A549 (cell line): ENCODE data around the gene DPYD. TPM values are rescaled to one million over a fixed set of nuclear protein-coding genes. Genes with fewer than 3 reads are reported as not detected.
A peak's percentile ranks its signal among the peaks of the same experiment; 100 is the strongest.

Experiments used
- ATAC-seq, 2 experiments: fragments of 200-7000 bp in 1 of 2; fragments of >200 bp in 1 of 2; cut with Nextera tagmentation in 1 of 2; cut with Tn5 transposase in 1 of 2; 3 replicates each; pipeline versions ENCODE4 v1.8.0 to v1.9.1; 2018 to 2020; ENCODE audit warnings: mild to moderate bottlenecking in 1 of 2, moderate library complexity in 1 of 2
- CTCF ChIA-PET: fragments of 300-600 bp; sonication (Branson Sonifier 250); formaldehyde crosslinking; extraction: SDS; loops from one replicate; lab custom pipeline; 2021; ENCODE audit warnings: antibody characterized with exemption, inconsistent platforms; lab: Yijun Ruan, JAX
- POLR2A ChIA-PET: fragments of 350-600 bp; formaldehyde crosslinking; extraction: SDS; loops from one replicate; lab custom pipeline; 2021; ENCODE audit warnings: antibody characterized with exemption, inconsistent platforms; lab: Yijun Ruan, JAX
- DNase-seq, 2 experiments: peaks; one replicate each; pipeline versions ENCODE4 v3.0.0 to v3.0.0-alpha.2; 2011 to 2016; ENCODE audit warnings: low read depth in 1 of 2, low spot score in 1 of 2
- FAIRE-seq: peaks from 2 replicates; lab custom pipeline; 2011; peaks lifted over from hg19 to GRCh38; lab: Jason Lieb, UNC
- H3K27ac ChIP-seq, 2 experiments: fragments of >200 bp; sonication (Bioruptor Twin); formaldehyde crosslinking; 3 replicates each; pipeline ENCODE4 v1.5.1; 2016 to 2017
- H3K4me1 ChIP-seq: fragments of >200 bp; sonication (Bioruptor Twin); formaldehyde crosslinking; 3 replicates; pipeline ENCODE4 v1.6.1; 2016
- H3K4me2 ChIP-seq: fragments of >200 bp; sonication (Bioruptor Twin); formaldehyde crosslinking; 3 replicates; pipeline ENCODE4 v1.6.1; 2016
- H3K4me3 ChIP-seq: fragments of >200 bp; sonication (Bioruptor Twin); formaldehyde crosslinking; 3 replicates; pipeline ENCODE4 v1.5.1; 2016
- H3K9me3 ChIP-seq: fragments of >200 bp; sonication (Bioruptor Twin); formaldehyde crosslinking; 3 replicates; pipeline ENCODE4 v1.6.1; 2016
- ATOH8 ChIP-seq: fragments of 250-450 bp; sonication (Bioruptor Pico); IDR thresholded peaks from 2 replicates; pipeline ENCODE4 v1.5.0; 2020; ENCODE audit warnings: low read depth, mild to moderate bottlenecking, moderate library complexity
- CEBPB ChIP-seq, 2 experiments: fragments of >200 bp in 1 of 2; sonication (Bioruptor Twin) in 1 of 2; formaldehyde crosslinking in 1 of 2; IDR thresholded peaks; 2 replicates each; pipeline ENCODE4 v1.6.1; 2012 to 2016
- CHD4 ChIP-seq: fragments of 200-600 bp; sonication (generic); IDR thresholded peaks from 2 replicates; pipeline ENCODE4 v1.6.1; 2016; ENCODE audit warnings: antibody characterized with exemption, mild to moderate bottlenecking, borderline replicate concordance
- EHF ChIP-seq: fragments of 250-450 bp; sonication (Bioruptor Pico); IDR thresholded peaks from 2 replicates; pipeline ENCODE4 v1.5.0; 2020; ENCODE audit warnings: mild to moderate bottlenecking
- EHMT2 ChIP-seq: fragments of 200-600 bp; sonication (generic); IDR thresholded peaks from 2 replicates; pipeline ENCODE4 v1.6.1; 2016; ENCODE audit warnings: antibody characterized with exemption, low read depth, mild to moderate bottlenecking, moderate library complexity
- ELK1 ChIP-seq: fragments of 150-350 bp; IDR thresholded peaks from 2 replicates; pipeline ENCODE4 v1.6.1; 2014; ENCODE audit warnings: low read depth, mild to moderate bottlenecking, low read length
- EP300 ChIP-seq, 2 experiments: fragments of >200 bp; sonication (Bioruptor Twin); formaldehyde crosslinking; IDR thresholded peaks; 2 replicates in 1 of 2; 3 replicates in 1 of 2; pipeline ENCODE4 v1.6.1; 2016 to 2017
- ESRRA ChIP-seq: fragments of 150-350 bp; IDR thresholded peaks from 2 replicates; pipeline ENCODE4 v1.6.1; 2014; ENCODE audit warnings: mild to moderate bottlenecking, low read length, borderline replicate concordance
- FOSL2 ChIP-seq, 2 experiments: fragments of 450-650 bp in 1 of 2; fragments of >200 bp in 1 of 2; sonication (Bioruptor Twin) in 1 of 2; formaldehyde crosslinking; IDR thresholded peaks; 2 replicates each; pipeline versions ENCODE4 v1.5.0 to v1.6.1; 2016 to 2020; ENCODE audit warnings: mild to moderate bottlenecking in 1 of 2, moderate library complexity in 1 of 2
- FOXS1 ChIP-seq: fragments of 250-450 bp; sonication (Bioruptor Pico); IDR thresholded peaks from 2 replicates; pipeline ENCODE4 v1.5.0; 2020; ENCODE audit warnings: mild to moderate bottlenecking, moderate library complexity
- HES2 ChIP-seq: fragments of >200 bp; sonication (Bioruptor Twin); formaldehyde crosslinking; IDR thresholded peaks from 2 replicates; pipeline ENCODE4 v1.6.1; 2016
- HEYL ChIP-seq: fragments of 250-450 bp; sonication (Bioruptor Pico); IDR thresholded peaks from 2 replicates; pipeline ENCODE4 v1.8.0; 2021; ENCODE audit warnings: mild to moderate bottlenecking, moderate library complexity
- HOXB13 ChIP-seq: fragments of 250-450 bp; sonication (Bioruptor Pico); IDR thresholded peaks from 2 replicates; pipeline ENCODE4 v1.5.0; 2020; ENCODE audit warnings: low read depth, mild to moderate bottlenecking, moderate library complexity
- HOXB5 ChIP-seq: fragments of 250-450 bp; sonication (Bioruptor Pico); IDR thresholded peaks from 2 replicates; pipeline ENCODE4 v1.5.0; 2020; ENCODE audit warnings: mild to moderate bottlenecking, moderate library complexity
- JUN ChIP-seq, 2 experiments: fragments of >200 bp; sonication (Bioruptor Twin); formaldehyde crosslinking; IDR thresholded peaks; 2 replicates in 1 of 2; 3 replicates in 1 of 2; pipeline ENCODE4 v1.6.1; 2016 to 2017
- JUNB ChIP-seq: fragments of >200 bp; sonication (Bioruptor Twin); formaldehyde crosslinking; IDR thresholded peaks from 2 replicates; pipeline ENCODE4 v1.6.1; 2016
- KDM1A ChIP-seq: fragments of 200-600 bp; sonication (generic); IDR thresholded peaks from 2 replicates; pipeline ENCODE4 v1.6.1; 2016; ENCODE audit warnings: low read depth, mild to moderate bottlenecking
- KDM5A ChIP-seq: fragments of 200-600 bp; sonication (generic); IDR thresholded peaks from 2 replicates; pipeline ENCODE4 v1.6.1; 2016; ENCODE audit warnings: antibody characterized with exemption, mild to moderate bottlenecking
- MAX ChIP-seq: IDR thresholded peaks from 2 replicates; pipeline ENCODE4 v1.6.1; 2012
- MYC ChIP-seq: IDR thresholded peaks from 2 replicates; pipeline ENCODE4 v1.6.1; 2012; ENCODE audit warnings: mild to moderate bottlenecking, inconsistent platforms, low read length, improper control_type of control experiment, borderline replicate concordance
- NFE2L2 ChIP-seq: fragments of 150-350 bp; conservative IDR thresholded peaks from 2 replicates; pipeline ENCODE4 v1.6.1; 2014; ENCODE audit warnings: low read length
- POLR2A ChIP-seq: IDR thresholded peaks from 2 replicates; pipeline ENCODE4 v1.6.1; 2012; ENCODE audit warnings: mild to moderate bottlenecking, low read length
- POLR2AphosphoS2 ChIP-seq: conservative IDR thresholded peaks from 2 replicates; pipeline ENCODE4 v1.6.1; 2012; ENCODE audit warnings: low read length, improper control_type of control experiment, inconsistent platforms
- RAD21 ChIP-seq, 2 experiments: fragments of >200 bp in 1 of 2; sonication (Bioruptor Twin) in 1 of 2; formaldehyde crosslinking in 1 of 2; IDR thresholded peaks in 1 of 2; conservative IDR thresholded peaks in 1 of 2; 2 replicates in 1 of 2; 3 replicates in 1 of 2; pipeline ENCODE4 v1.6.1; 2012 to 2018; ENCODE audit warnings: inconsistent platforms in 1 of 2
- RARB ChIP-seq: fragments of 250-450 bp; sonication (Bioruptor Pico); IDR thresholded peaks from 2 replicates; pipeline ENCODE4 v1.8.0; 2021; ENCODE audit warnings: mild to moderate bottlenecking, moderate library complexity
- REST ChIP-seq: fragments of 200-600 bp; sonication (generic); IDR thresholded peaks from 2 replicates; pipeline ENCODE4 v1.6.1; 2016; ENCODE audit warnings: antibody characterized with exemption, mild to moderate bottlenecking, moderate library complexity
- RFX5 ChIP-seq: fragments of 450-650 bp; IDR thresholded peaks from 2 replicates; pipeline ENCODE4 v1.7.1; 2014; ENCODE audit warnings: antibody characterized with exemption, mild to moderate bottlenecking, moderate library complexity
- SREBF2 ChIP-seq: fragments of 450-650 bp; IDR thresholded peaks from 2 replicates; pipeline ENCODE4 v1.6.1; 2014; ENCODE audit warnings: mild to moderate bottlenecking, moderate library complexity
- TFCP2L1 ChIP-seq: fragments of 250-450 bp; sonication (Bioruptor Pico); IDR thresholded peaks from 2 replicates; pipeline ENCODE4 v1.5.0; 2021; ENCODE audit warnings: mild to moderate bottlenecking
- ZC3H11A ChIP-seq: fragments of 450-650 bp; IDR thresholded peaks from 2 replicates; pipeline ENCODE4 v1.6.1; 2014; ENCODE audit warnings: antibody characterized with exemption, mild to moderate bottlenecking
- WGBS: methylation state at CpG from one replicate; pipeline ENCODE4 v1.1.6; 2017; ENCODE audit errors: missing lambda C conversion rate; 5-methylcytosine and 5-hydroxymethylcytosine counted together
- polyA plus RNA-seq, 4 experiments: library from polyadenylated mRNA; depleted of rRNA in 3 of 4; stranded (reverse); fragments of >200 nt; fragmentation: RNase III in 1 of 4; extraction: RNeasy Plus Mini Kit Qiagen cat#74134 plus additional on column Dnase treatment in 1 of 4; gene quantifications; 2 replicates in 3 of 4; 3 replicates in 1 of 4; pipeline ENCODE4 v1.2.3, GENCODE V29; 2011 to 2017

Gene DPYD
- polyA plus RNA-seq, 2 of the 4 experiments (the other 2 are of a cell fraction), result 5.9 to 7.5 TPM

- no peak for DNase-seq
- no peak for TF ChIP-seq JUN (IDR thresholded peaks at IDR 0.05)
- no peak for TF ChIP-seq CHD4
- TF ChIP-seq CEBPB (IDR thresholded peaks at IDR 0.05), result no peak
- TF ChIP-seq HEYL (CRISPR knock-in tag), result no peak
- TF ChIP-seq KDM5A, result no peak
- TF ChIP-seq POLR2A, result no peak
- no peak for TF ChIP-seq ZC3H11A
- TF ChIP-seq ATOH8 (CRISPR knock-in tag), result no peak
- no peak for TF ChIP-seq ELK1
- no peak for TF ChIP-seq RFX5
- no peak for TF ChIP-seq NFE2L2
- TF ChIP-seq EHMT2, result no peak
- no peak for TF ChIP-seq RAD21 (conservative IDR thresholded peaks at IDR 0.05 in 1 of 2, IDR thresholded peaks at IDR 0.05 in 1 of 2)
- TF ChIP-seq MAX, result no peak
- no peak for TF ChIP-seq HOXB5 (CRISPR knock-in tag)
- no peak for TF ChIP-seq RARB
- no peak for TF ChIP-seq JUNB
- Histone ChIP-seq H3K4me2 (peak overlapping the region; percentile 46), H3K9me3 (no peaks in the 10 kb centered on the region), H3K4me3 (no peak overlapping the region), H3K4me1 (peaks cover 8% of the 10 kb centered on the region), H3K27ac (no peak overlapping the region)
- no peak for FAIRE-seq
- POLR2A ChIA-PET, result no interaction called here
- no peak for ATAC-seq
- CTCF ChIA-PET, result no interaction called here
- WGBS, result 18% methylated on average over 2 of the region's 2 CpGs
Measured at GRCh38 chr1:97350662-97351061, 570.2 kb downstream of the DPYD start.

- H3K4me1 ChIP-seq, result peaks cover 8% of the 10 kb centered on the region
- CTCF ChIA-PET, result no interaction called here
- H3K9me3 ChIP-seq, result no peaks in the 10 kb centered on the region
- H3K4me2 ChIP-seq, result peak overlapping the region; percentile 46; the same call in 2 of the 3 replicates
- no peak overlapping the region for H3K27ac ChIP-seq
- ATAC-seq, result no peak
- no peak for DNase-seq
- TF ChIP-seq CEBPB (IDR thresholded peaks at IDR 0.05), result no peak
- no peak for TF ChIP-seq EHF (CRISPR knock-in tag)
- TF ChIP-seq FOXS1, result no peak
- TF ChIP-seq EP300 (IDR thresholded peaks at IDR 0.05), result no peak
- no peak for TF ChIP-seq KDM1A
- TF ChIP-seq SREBF2, result no peak
- no peak for TF ChIP-seq HES2
- no peak for TF ChIP-seq ESRRA
- TF ChIP-seq HOXB13 (CRISPR knock-in tag), result no peak
- no peak for TF ChIP-seq ATOH8 (CRISPR knock-in tag)
- TF ChIP-seq RFX5, result no peak
- no peak for TF ChIP-seq NFE2L2
- TF ChIP-seq FOSL2 (IDR thresholded peaks at IDR 0.05), result no peak
- TF ChIP-seq FOSL2 (CRISPR knock-in tag; IDR thresholded peaks at IDR 0.05), result no peak
- TF ChIP-seq POLR2AphosphoS2, result no peak
- TF ChIP-seq TFCP2L1 (CRISPR knock-in tag), result no peak
- TF ChIP-seq MYC, result no peak
- no peak for TF ChIP-seq POLR2A
- TF ChIP-seq REST, result no peak
- TF ChIP-seq JUNB, result no peak
- TF ChIP-seq, all 56 proteins: peak for 0
- no peak for FAIRE-seq
- POLR2A ChIA-PET, result no interaction called here
- no peak overlapping the region for H3K4me3 ChIP-seq
Measured at GRCh38 chr1:97350241-97350640, 570.6 kb downstream of the DPYD start.
